ENCODE measurements around the gene EDC4. TPM values are rescaled to one million over a fixed set of nuclear protein-coding genes. Genes with fewer than 3 reads are reported as not detected.

EDC4 gene
- total and polyA plus RNA-seq, 2 experiments from 2014 or later = 39.6 to 98.5 TPM

DNA sequence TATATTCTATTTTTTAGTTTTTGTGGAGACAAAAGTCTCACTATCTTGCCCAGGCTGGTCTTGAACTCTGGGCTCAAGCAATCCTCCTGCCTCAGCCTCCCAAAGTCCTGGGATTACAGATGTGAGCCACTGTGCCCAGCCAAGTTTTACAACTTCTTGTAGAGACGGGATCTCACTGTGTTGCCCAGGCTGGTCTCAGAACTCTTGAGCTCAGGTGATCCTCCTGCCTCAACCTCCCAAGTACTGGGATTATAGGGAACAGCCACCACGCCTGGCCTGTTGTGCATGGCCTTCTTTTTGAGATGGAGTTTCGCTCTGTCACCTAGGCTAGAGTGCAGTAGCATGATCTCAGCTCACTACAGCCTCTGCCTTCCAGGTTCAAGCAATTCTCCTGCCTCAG, 19.2 kb upstream of the EDC4 start (continued):
- TF ChIP-seq, protein P1, sequence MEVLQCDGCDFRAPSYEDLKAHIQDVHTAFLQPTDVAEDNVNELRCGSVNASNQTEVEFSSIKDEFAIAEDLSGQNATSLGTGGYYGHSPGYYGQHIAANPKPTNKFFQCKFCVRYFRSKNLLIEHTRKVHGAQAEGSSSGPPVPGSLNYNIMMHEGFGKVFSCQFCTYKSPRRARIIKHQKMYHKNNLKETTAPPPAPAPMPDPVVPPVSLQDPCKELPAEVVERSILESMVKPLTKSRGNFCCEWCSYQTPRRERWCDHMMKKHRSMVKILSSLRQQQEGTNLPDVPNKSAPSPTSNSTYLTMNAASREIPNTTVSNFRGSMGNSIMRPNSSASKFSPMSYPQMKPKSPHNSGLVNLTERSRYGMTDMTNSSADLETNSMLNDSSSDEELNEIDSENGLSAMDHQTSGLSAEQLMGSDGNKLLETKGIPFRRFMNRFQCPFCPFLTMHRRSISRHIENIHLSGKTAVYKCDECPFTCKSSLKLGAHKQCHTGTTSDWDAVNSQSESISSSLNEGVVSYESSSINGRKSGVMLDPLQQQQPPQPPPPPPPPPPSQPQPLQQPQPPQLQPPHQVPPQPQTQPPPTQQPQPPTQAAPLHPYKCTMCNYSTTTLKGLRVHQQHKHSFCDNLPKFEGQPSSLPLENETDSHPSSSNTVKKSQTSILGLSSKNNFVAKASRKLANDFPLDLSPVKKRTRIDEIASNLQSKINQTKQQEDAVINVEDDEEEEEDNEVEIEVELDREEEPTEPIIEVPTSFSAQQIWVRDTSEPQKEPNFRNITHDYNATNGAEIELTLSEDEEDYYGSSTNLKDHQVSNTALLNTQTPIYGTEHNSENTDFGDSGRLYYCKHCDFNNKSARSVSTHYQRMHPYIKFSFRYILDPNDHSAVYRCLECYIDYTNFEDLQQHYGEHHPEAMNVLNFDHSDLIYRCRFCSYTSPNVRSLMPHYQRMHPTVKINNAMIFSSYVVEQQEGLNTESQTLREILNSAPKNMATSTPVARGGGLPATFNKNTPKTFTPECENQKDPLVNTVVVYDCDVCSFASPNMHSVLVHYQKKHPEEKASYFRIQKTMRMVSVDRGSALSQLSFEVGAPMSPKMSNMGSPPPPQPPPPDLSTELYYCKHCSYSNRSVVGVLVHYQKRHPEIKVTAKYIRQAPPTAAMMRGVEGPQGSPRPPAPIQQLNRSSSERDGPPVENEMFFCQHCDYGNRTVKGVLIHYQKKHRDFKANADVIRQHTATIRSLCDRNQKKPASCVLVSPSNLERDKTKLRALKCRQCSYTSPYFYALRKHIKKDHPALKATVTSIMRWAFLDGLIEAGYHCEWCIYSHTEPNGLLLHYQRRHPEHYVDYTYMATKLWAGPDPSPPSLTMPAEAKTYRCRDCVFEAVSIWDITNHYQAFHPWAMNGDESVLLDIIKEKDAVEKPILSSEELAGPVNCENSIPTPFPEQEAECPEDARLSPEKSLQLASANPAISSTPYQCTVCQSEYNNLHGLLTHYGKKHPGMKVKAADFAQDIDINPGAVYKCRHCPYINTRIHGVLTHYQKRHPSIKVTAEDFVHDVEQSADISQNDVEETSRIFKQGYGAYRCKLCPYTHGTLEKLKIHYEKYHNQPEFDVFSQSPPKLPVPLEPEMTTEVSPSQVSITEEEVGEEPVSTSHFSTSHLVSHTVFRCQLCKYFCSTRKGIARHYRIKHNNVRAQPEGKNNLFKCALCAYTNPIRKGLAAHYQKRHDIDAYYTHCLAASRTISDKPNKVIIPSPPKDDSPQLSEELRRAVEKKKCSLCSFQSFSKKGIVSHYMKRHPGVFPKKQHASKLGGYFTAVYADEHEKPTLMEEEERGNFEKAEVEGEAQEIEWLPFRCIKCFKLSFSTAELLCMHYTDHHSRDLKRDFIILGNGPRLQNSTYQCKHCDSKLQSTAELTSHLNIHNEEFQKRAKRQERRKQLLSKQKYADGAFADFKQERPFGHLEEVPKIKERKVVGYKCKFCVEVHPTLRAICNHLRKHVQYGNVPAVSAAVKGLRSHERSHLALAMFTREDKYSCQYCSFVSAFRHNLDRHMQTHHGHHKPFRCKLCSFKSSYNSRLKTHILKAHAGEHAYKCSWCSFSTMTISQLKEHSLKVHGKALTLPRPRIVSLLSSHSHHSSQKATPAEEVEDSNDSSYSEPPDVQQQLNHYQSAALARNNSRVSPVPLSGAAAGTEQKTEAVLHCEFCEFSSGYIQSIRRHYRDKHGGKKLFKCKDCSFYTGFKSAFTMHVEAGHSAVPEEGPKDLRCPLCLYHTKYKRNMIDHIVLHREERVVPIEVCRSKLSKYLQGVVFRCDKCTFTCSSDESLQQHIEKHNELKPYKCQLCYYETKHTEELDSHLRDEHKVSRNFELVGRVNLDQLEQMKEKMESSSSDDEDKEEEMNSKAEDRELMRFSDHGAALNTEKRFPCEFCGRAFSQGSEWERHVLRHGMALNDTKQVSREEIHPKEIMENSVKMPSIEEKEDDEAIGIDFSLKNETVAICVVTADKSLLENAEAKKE (CRISPR knock-in tag; IDR thresholded peaks at IDR 0.05) = no peak
- TF ChIP-seq ZNF331 (CRISPR knock-in tag; IDR thresholded peaks at IDR 0.05; ENCODE audit: low read depth) (no peak), EZH2 (IDR thresholded peaks at IDR 0.05; ENCODE audit: low read depth, unreplicated experiment) (no peak), POLR2AphosphoS5 (IDR thresholded peaks at IDR 0.05; ENCODE audit: low read depth) (no peak), EZH2phosphoT487 (IDR thresholded peaks at IDR 0.05; ENCODE audit: unreplicated experiment) (no peak), JUNB (IDR thresholded peaks at IDR 0.05; ENCODE audit: unreplicated experiment) (no peak)

DNA sequence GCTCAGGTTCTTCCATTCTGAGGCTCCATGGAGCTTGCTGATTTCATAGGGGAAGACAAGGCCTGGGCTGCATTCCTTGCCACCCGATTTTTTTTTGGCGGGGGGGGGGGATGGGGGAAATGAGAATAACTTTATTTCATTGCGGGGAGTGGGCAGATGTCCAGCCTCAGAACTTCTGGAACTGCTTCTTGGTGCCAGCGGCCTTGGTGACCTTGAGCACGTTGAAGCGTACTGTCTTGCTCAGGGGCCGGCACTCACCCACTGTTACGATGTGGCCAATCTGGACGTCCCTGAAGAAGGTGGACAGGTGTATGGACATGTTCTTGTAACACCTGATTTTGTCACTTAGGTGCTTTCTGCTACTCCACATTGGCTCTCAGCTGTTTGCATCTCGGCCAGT, 17.1 kb upstream of the EDC4 start:
- no peak for DNase-seq (ENCODE audit: low spot score)
- peaks cover 79% of the 10 kb centered on the region for H4K20me1 ChIP-seq (replicated peaks; ENCODE audit: insufficient read depth)
- peaks cover 22% of the 10 kb centered on the region for H3K36me3 Mint-ChIP-seq (ENCODE audit: low read depth)
- TF ChIP-seq, protein P2, sequence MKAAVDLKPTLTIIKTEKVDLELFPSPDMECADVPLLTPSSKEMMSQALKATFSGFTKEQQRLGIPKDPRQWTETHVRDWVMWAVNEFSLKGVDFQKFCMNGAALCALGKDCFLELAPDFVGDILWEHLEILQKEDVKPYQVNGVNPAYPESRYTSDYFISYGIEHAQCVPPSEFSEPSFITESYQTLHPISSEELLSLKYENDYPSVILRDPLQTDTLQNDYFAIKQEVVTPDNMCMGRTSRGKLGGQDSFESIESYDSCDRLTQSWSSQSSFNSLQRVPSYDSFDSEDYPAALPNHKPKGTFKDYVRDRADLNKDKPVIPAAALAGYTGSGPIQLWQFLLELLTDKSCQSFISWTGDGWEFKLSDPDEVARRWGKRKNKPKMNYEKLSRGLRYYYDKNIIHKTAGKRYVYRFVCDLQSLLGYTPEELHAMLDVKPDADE (IDR thresholded peaks at IDR 0.05) = no peak
- TF ChIP-seq, protein P3, sequence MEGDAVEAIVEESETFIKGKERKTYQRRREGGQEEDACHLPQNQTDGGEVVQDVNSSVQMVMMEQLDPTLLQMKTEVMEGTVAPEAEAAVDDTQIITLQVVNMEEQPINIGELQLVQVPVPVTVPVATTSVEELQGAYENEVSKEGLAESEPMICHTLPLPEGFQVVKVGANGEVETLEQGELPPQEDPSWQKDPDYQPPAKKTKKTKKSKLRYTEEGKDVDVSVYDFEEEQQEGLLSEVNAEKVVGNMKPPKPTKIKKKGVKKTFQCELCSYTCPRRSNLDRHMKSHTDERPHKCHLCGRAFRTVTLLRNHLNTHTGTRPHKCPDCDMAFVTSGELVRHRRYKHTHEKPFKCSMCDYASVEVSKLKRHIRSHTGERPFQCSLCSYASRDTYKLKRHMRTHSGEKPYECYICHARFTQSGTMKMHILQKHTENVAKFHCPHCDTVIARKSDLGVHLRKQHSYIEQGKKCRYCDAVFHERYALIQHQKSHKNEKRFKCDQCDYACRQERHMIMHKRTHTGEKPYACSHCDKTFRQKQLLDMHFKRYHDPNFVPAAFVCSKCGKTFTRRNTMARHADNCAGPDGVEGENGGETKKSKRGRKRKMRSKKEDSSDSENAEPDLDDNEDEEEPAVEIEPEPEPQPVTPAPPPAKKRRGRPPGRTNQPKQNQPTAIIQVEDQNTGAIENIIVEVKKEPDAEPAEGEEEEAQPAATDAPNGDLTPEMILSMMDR (conservative IDR thresholded peaks at IDR 0.05; ENCODE audit: low read depth in 2 of 2) = no peak
- TF ChIP-seq ZNF331 (CRISPR knock-in tag; IDR thresholded peaks at IDR 0.05; ENCODE audit: low read depth) (no peak), CREB1 (CRISPR knock-in tag; IDR thresholded peaks at IDR 0.05; ENCODE audit: low read depth) (no peak), EZH2phosphoT487 (IDR thresholded peaks at IDR 0.05; ENCODE audit: unreplicated experiment) (no peak), POLR2AphosphoS5 (IDR thresholded peaks at IDR 0.05; ENCODE audit: low read depth) (no peak)

More for the DNA sequence above, 17.1 kb upstream of the EDC4 start:
- peak overlapping the region; percentile 75; the same call in 1 of the 2 replicates for H3K27ac ChIP-seq (ENCODE audit: low read depth)
- H3K4me1 ChIP-seq (ENCODE audit: insufficient read depth) = peaks cover 18% of the 10 kb centered on the region
- Mint-ChIP-seq H3K27ac (peak overlapping the region; percentile 65), H3K4me3 (no peak overlapping the region), H3K4me1 (peaks cover 34% of the 10 kb centered on the region), H3K9me3 (no peaks in the 10 kb centered on the region), H3K27me3 (ENCODE audit: insufficient read depth, low read depth, poor library complexity) (peaks cover 4% of the 10 kb centered on the region)
- no peak overlapping the region for H2AFZ ChIP-seq
- no peaks in the 10 kb centered on the region for H3K9me2 ChIP-seq (ENCODE audit: insufficient read depth)
- H3F3A ChIP-seq (replicated peaks; ENCODE audit: low read depth) = no peaks in the 10 kb centered on the region; the same call in 1 of the 2 replicates
- H3K79me2 ChIP-seq (replicated peaks; ENCODE audit: insufficient read depth) = peaks cover 100% of the 10 kb centered on the region
- ATAC-seq = no peak
- no peaks in the 10 kb centered on the region for H3K27me3 ChIP-seq (ENCODE audit: insufficient read depth)
- no peak overlapping the region for H3K4me2 ChIP-seq
- H3K4me3 ChIP-seq = no peak overlapping the region
- H3K36me3 ChIP-seq (ENCODE audit: insufficient read depth) = no peaks in the 10 kb centered on the region

Data from GM23338 (cell line).